HepG2 (cell line): ENCODE results near the gene WDR87. TPM values are rescaled to one million over a fixed set of nuclear protein-coding genes. Genes with fewer than 3 reads are reported as not detected.

Source experiments
- BCL6 ChIP-seq: IDR thresholded peaks from 2 replicates; pipeline ENCODE4 v1.6.1; 2016; ENCODE audit warnings: missing genetic modification reagents, missing compliant biosample characterization
- KDM3A ChIP-seq: IDR thresholded peaks from 2 replicates; pipeline ENCODE4 v1.6.1; 2018; ENCODE audit warnings: low read depth, missing compliant biosample characterization
- ZBTB20 ChIP-seq: sonication (generic); formaldehyde crosslinking; IDR thresholded peaks from 2 replicates; pipeline ENCODE4 v1.8.1; 2023; ENCODE audit warnings: missing genetic modification reagents, low read depth, mild to moderate bottlenecking, borderline replicate concordance
- ZNF235 ChIP-seq: sonication (generic); formaldehyde crosslinking; IDR thresholded peaks from 2 replicates; pipeline ENCODE4 v1.8.1; 2023; ENCODE audit warnings: mild to moderate bottlenecking, missing genetic modification reagents, borderline replicate concordance
- ZNF274 ChIP-seq: sonication (generic); formaldehyde crosslinking; IDR thresholded peaks from 2 replicates; pipeline ENCODE4 v1.5.1; 2020; ENCODE audit warnings: mild to moderate bottlenecking, missing genetic modification reagents
- ZNF549 ChIP-seq: sonication (generic); formaldehyde crosslinking; IDR thresholded peaks from 2 replicates; pipeline ENCODE4 v1.5.0; 2020; ENCODE audit warnings: missing genetic modification reagents
- polyA plus RNA-seq, 8 experiments: library from polyadenylated mRNA; depleted of rRNA in 3 of 8; stranded (reverse) in 7 of 8; unstranded in 1 of 8; fragments of >200 nt; fragmentation: Illumina TruSeq in 4 of 8; extraction: Trizol in 4 of 8; gene quantifications; 2 replicates each; pipeline versions ENCODE4 v1.2.1 to v1.2.3, GENCODE V29; 2011 to 2016; ENCODE audit warnings: low read depth in 4 of 8, missing spikeins in 1 of 8, mixed read lengths in 1 of 8; ENCODE audit not compliant: insufficient read depth in 1 of 8
- total RNA-seq, 5 experiments: library from RNA; depleted of rRNA; stranded (reverse); fragments of >200 nt; fragmentation: Illumina TruSeq; extraction: Trizol; gene quantifications; 2 replicates each; pipeline ENCODE4 v1.2.3, GENCODE V29; 2016; ENCODE audit warnings: low read depth in 1 of 5
- TF ChIP-seq, protein P1 (sequence below), 2 experiments: fragments of 450-650 bp in 1 of 2; sonication (generic) in 1 of 2; formaldehyde crosslinking in 1 of 2; IDR thresholded peaks; 2 replicates each; pipeline versions ENCODE4 v1.6.1 to v1.8.0; 2016 to 2022; ENCODE audit warnings: antibody characterized with exemption in 1 of 2, mild to moderate bottlenecking in 1 of 2, missing genetic modification reagents in 1 of 2
- TF ChIP-seq, protein P2 (sequence below): sonication (generic); formaldehyde crosslinking; IDR thresholded peaks from 2 replicates; pipeline ENCODE4 v1.4.0; 2020; ENCODE audit warnings: missing genetic modification reagents
- TF ChIP-seq, protein P3 (sequence below): sonication (generic); formaldehyde crosslinking; IDR thresholded peaks from 2 replicates; pipeline ENCODE4 v1.5.0; 2020; ENCODE audit warnings: mild to moderate bottlenecking, missing genetic modification reagents, moderate library complexity

The WDR87 gene
- total and polyA plus RNA-seq, 2 of the 13 experiments (the other 11 are each of a cell fraction or from before 2014, with no cell fraction given): not detected

DNA sequence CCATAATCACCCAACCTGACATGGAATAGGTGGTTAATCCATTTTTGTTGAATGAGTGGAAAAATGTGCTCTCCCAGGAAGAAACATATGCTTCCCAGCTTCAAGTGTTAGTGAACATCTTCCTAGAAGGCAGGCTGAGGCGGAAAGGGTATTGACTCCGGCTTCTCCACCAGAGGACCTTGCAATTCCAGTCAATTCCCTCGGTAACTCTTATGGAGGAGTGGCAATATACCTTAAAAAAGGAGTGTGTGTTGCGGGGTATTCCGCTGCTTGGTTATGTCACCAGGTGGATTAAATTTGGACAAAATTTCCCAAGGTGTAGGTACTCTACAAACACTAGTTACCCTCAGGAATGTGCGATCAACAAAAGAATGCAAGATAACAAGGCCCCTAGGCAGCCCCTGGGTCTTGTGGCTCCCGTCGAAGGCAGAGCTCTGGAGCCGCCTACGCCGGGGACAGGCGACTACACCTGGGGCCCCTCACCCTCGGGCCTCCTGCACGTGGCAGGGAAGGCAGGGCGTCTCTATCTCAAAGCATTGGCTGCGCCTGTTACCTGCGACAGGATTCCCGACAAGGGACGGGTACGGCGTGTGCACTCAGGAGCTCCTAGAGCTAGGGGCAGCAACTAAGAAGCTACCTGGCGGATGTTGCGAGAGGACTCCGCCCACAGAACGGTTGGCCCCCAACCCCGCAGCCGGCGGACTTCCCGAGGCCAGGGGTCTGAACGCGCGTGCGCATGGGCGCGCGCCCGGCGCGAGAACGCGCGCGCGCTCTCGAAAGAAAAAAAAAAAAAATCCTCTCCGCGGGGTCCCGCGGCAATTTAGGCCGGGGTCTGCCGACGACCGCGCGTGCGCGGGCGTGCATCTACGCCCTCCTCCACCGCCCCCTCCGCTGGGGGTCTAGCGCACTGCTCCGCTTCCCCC lies at the start of gene WDR87 (continued):
- TF ChIP-seq, protein P1, sequence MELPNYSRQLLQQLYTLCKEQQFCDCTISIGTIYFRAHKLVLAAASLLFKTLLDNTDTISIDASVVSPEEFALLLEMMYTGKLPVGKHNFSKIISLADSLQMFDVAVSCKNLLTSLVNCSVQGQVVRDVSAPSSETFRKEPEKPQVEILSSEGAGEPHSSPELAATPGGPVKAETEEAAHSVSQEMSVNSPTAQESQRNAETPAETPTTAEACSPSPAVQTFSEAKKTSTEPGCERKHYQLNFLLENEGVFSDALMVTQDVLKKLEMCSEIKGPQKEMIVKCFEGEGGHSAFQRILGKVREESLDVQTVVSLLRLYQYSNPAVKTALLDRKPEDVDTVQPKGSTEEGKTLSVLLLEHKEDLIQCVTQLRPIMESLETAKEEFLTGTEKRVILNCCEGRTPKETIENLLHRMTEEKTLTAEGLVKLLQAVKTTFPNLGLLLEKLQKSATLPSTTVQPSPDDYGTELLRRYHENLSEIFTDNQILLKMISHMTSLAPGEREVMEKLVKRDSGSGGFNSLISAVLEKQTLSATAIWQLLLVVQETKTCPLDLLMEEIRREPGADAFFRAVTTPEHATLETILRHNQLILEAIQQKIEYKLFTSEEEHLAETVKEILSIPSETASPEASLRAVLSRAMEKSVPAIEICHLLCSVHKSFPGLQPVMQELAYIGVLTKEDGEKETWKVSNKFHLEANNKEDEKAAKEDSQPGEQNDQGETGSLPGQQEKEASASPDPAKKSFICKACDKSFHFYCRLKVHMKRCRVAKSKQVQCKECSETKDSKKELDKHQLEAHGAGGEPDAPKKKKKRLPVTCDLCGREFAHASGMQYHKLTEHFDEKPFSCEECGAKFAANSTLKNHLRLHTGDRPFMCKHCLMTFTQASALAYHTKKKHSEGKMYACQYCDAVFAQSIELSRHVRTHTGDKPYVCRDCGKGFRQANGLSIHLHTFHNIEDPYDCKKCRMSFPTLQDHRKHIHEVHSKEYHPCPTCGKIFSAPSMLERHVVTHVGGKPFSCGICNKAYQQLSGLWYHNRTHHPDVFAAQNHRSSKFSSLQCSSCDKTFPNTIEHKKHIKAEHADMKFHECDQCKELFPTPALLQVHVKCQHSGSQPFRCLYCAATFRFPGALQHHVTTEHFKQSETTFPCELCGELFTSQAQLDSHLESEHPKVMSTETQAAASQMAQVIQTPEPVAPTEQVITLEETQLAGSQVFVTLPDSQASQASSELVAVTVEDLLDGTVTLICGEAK (IDR thresholded peaks at IDR 0.05): no peak
- TF ChIP-seq, protein P1 (CRISPR knock-in tag; IDR thresholded peaks at IDR 0.05): peak; percentile 17; the same call in 1 of the 2 replicates
- TF ChIP-seq KDM3A (CRISPR knock-in tag): 0 out of 2 replicates have a peak, but pooled peaks have one; percentile 18
- TF ChIP-seq ZNF549: no peak
- TF ChIP-seq, protein P2, sequence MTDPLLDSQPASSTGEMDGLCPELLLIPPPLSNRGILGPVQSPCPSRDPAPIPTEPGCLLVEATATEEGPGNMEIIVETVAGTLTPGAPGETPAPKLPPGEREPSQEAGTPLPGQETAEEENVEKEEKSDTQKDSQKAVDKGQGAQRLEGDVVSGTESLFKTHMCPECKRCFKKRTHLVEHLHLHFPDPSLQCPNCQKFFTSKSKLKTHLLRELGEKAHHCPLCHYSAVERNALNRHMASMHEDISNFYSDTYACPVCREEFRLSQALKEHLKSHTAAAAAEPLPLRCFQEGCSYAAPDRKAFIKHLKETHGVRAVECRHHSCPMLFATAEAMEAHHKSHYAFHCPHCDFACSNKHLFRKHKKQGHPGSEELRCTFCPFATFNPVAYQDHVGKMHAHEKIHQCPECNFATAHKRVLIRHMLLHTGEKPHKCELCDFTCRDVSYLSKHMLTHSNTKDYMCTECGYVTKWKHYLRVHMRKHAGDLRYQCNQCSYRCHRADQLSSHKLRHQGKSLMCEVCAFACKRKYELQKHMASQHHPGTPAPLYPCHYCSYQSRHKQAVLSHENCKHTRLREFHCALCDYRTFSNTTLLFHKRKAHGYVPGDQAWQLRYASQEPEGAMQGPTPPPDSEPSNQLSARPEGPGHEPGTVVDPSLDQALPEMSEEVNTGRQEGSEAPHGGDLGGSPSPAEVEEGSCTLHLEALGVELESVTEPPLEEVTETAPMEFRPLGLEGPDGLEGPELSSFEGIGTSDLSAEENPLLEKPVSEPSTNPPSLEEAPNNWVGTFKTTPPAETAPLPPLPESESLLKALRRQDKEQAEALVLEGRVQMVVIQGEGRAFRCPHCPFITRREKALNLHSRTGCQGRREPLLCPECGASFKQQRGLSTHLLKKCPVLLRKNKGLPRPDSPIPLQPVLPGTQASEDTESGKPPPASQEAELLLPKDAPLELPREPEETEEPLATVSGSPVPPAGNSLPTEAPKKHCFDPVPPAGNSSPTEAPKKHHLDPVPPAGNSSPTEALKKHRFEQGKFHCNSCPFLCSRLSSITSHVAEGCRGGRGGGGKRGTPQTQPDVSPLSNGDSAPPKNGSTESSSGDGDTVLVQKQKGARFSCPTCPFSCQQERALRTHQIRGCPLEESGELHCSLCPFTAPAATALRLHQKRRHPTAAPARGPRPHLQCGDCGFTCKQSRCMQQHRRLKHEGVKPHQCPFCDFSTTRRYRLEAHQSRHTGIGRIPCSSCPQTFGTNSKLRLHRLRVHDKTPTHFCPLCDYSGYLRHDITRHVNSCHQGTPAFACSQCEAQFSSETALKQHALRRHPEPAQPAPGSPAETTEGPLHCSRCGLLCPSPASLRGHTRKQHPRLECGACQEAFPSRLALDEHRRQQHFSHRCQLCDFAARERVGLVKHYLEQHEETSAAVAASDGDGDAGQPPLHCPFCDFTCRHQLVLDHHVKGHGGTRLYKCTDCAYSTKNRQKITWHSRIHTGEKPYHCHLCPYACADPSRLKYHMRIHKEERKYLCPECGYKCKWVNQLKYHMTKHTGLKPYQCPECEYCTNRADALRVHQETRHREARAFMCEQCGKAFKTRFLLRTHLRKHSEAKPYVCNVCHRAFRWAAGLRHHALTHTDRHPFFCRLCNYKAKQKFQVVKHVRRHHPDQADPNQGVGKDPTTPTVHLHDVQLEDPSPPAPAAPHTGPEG (CRISPR knock-in tag): 0 out of 2 replicates have a peak, but pooled peaks have one; percentile 59
- peak; percentile 12; the same call in 1 of the 2 replicates for TF ChIP-seq ZBTB20
- 0 out of 2 replicates have a peak, but pooled peaks have one; percentile 40 for TF ChIP-seq ZNF274 (CRISPR knock-in tag)
- 0 out of 2 replicates have a peak, but pooled peaks have one; percentile 31 for TF ChIP-seq BCL6 (CRISPR knock-in tag)
- TF ChIP-seq ZNF235 (CRISPR knock-in tag): no peak
- TF ChIP-seq, protein P3, sequence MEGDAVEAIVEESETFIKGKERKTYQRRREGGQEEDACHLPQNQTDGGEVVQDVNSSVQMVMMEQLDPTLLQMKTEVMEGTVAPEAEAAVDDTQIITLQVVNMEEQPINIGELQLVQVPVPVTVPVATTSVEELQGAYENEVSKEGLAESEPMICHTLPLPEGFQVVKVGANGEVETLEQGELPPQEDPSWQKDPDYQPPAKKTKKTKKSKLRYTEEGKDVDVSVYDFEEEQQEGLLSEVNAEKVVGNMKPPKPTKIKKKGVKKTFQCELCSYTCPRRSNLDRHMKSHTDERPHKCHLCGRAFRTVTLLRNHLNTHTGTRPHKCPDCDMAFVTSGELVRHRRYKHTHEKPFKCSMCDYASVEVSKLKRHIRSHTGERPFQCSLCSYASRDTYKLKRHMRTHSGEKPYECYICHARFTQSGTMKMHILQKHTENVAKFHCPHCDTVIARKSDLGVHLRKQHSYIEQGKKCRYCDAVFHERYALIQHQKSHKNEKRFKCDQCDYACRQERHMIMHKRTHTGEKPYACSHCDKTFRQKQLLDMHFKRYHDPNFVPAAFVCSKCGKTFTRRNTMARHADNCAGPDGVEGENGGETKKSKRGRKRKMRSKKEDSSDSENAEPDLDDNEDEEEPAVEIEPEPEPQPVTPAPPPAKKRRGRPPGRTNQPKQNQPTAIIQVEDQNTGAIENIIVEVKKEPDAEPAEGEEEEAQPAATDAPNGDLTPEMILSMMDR: peak; percentile 10; the same call in 1 of the 2 replicates
